NCI-H2196 (cell line): ENCODE data around the gene STEAP4.
"Not testable (repeated sequence)": the region's sequence is repeated elsewhere in the genome, so short reads cannot be mapped to it uniquely, and the experiment has no call there.

Experiments used
- DNase-seq: peaks from one replicate; lab custom pipeline; 2025; ENCODE audit not compliant: unreplicated experiment; lab: John Stamatoyannopoulos, UW

STEAP4 gene

GRCh38 chr7:88314061-88314491 lies 7.4 kb upstream of the STEAP4 start:
- no peak for DNase-seq

DNA sequence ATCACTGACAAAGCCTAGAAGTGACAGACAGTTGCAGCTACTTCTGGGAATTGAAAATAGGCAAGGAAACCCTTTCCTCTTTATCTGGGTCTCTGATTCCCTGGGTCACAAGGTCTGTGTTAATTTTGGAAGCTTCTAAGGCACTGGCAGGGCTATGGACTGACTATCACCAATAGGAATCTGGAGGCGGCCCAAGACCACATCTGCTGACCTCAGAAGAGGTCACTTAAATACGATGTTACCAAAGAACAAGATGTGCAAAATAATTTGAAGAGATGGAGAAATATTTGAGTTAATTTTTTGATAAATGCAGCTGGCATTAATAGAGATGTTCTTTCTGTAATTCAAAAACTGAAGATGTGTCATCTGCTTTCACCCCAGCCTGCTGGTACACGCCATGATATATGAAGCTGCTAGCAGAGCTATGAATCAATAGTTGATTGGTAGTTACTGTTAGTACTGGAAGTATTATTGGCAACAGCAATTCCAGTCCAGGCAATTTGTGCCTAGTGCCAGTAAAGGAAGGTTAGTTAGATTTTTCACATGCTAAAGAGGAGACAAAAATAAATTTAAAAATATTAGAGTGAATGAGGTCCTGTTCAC lies 5.5 kb upstream of the STEAP4 start:
- DNase-seq = no peak

DNA sequence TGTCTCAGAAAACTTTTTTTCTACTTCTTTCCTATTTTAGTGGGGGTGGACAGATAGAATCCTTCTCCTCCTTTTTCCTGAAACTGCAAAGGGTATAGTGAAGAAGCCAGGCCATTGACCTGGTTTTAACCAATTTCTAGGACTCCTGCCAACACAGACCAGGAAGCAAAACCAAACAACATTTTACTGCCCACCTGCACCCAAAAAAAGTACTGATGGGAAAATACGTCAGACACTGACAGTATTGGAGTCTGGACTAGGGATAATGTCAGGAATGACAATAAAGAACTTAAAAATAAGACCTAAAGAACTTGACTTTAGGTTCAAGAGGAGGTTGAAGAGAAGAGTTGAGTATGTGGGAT lies 5.0 kb upstream of the STEAP4 start:
- DNase-seq = no peak

- DNase-seq = no peak
These were observed 4.4 kb upstream of the STEAP4 start for GRCh38 chr7:88310956-88311674.

DNA sequence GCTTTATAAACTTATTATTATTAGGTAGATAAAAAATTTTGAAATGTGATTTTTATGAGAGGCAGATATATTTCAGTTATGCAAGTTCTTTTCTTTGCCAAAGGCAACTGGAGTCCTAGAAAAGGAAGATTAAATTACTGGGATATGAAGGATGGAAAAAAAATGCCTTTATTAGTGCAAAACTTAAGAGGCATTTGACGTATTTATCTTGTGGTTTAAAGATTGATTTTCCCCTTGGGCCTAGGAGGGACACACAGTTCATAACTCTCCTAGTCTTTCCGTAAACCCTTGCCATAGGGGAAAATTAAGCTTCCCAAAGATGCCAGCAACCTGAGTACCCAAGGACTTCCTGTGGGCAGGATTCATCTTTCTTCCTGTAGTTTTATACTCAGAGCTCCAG lies 3.1 kb upstream of the STEAP4 start:
- DNase-seq = no peak

- DNase-seq = no peak
These were observed 1.1 kb upstream of the STEAP4 start for GRCh38 chr7:88307823-88308222.

- no peak for DNase-seq
These were observed 718 bp upstream of the STEAP4 start for GRCh38 chr7:88307412-88307811.

DNA sequence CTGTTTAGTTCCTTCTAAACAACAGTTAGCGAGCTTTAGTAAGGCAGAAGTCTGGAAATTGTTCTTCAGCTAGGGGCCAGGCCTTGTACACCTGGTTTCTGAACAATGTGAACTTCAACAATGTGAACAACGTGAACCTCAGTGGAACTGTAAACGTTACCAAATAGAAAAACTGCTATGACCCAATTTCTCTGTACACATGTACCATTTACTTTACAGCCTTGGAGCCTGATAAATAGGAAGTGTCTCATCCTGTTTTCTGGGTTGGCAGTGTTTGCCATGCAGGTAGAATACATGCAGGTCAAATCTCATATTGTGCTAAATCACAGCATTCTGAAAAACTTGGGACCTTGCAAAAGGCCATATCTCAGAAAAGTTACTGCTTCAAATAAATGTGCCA lies 1.6 kb downstream of the STEAP4 start:
- no peak for DNase-seq

GRCh38 chr7:88302486-88302885 lies 4.2 kb downstream of the STEAP4 start:
- DNase-seq = no peak

- no peak for DNase-seq
These were observed 4.8 kb downstream of the STEAP4 start for GRCh38 chr7:88301924-88302323.

DNA sequence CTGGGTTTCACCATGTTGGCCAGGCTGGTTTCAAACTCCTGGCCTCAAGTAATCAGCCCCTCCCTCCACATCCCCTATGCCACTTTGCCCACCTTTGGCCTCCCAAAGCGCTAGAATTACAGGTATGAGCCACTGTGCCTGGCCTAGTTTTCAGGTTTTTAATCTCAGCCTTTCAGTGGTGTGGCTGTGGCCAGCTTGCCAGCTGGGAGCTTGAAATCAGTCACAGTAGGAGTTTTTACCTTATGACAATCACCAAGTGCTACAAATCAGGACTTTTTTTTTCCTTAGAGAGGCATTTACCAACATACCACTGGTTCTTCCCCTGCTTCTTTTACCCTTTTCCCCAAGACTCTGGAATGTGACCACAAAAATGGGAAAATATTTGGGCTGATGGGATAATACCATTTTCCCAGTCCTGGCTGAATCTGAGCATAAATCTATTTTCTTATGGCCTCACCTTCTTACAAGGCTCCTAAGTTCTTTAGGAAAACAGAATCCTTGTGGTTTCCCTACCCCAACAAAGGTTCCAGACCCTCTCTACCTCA lies 6.2 kb downstream of the STEAP4 start:
- no peak for DNase-seq

GRCh38 chr7:88299126-88299525 lies 7.6 kb downstream of the STEAP4 start:
- DNase-seq = no peak

- no peak for DNase-seq
These were observed 12.8 kb downstream of the STEAP4 start for GRCh38 chr7:88293866-88294265.

DNA sequence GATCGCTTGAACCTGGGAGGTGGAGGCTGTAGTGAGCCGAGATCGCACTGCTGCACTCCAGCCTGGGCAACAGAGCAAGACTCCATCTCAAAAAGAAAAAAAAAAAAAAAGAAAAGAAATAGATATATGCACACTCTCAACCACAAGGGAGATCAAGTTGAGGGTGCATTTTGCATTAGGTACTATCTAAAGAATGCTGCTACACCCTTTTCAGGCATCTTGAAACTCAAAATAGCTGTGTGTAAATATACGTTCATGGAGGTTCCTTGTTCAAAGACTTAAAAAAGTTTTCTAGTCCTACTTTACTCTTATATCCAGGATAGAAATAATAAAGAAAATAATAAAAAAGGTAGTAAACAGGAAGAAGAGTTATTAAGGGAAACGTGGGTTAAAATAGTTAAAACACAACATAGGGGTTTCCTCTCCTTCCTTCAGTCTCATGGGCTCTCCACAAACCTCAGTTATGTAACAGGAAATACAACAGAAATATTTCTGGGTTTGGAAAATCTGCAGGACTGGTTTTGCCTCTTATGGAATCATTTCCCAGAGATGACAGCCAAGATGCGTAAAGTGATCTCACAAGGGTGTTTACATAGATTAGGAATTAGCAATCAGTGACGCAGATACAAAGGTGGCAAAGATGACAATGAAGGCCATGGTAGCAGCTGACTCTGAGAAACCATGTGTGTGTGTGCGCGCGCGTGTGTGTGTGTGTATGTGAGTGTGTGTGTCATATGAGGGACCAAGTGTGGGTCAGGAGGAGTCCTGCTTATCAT lies 15.1 kb downstream of the STEAP4 start:
- no peak for DNase-seq

DNA sequence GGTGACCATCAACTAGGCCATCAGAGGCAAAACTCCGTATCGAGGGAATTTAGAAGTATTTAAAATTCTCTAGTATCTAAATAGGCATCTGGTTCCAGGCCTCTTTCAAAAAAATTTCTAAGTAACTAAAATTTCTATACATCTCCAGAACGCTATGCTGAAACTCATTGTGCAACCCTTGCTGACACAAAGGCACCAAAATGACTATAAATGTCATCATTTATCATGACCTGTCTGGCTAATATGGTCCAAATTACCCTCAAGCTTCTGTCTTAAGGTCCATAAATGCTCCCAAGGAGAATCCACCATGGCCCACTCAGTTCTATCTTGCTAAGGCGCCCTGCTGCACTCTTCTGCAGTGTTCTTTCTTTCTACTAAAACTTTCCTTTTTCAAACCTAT lies 16.2 kb downstream of the STEAP4 start:
- no peak for DNase-seq

DNA sequence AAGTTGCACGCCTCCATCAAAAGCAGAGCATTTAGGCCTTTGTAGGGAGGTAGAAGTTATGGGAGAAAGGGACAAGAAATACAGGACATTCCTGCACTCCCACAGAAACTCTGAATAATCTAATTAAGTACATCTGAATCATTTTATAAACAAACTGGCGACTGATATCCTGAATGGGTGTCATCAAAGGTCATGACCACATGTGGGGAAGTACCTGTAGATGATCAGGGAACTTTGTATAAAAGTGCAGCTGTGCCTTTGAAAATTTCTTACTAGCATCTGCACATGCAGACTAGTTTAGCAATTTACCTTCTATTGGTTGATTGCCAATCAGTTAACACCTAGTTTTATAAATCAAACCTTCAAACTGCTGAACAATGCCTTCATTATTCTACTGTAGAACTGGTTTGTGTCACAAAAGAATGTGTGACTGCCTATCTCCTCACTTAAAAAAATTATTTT lies 17.1 kb downstream of the STEAP4 start:
- no peak for DNase-seq

GRCh38 chr7:88281749-88282148 lies 24.9 kb downstream of the STEAP4 start:
- DNase-seq = no peak

GRCh38 chr7:88280801-88281200 lies 25.9 kb downstream of the STEAP4 start:
- no peak for DNase-seq

DNA sequence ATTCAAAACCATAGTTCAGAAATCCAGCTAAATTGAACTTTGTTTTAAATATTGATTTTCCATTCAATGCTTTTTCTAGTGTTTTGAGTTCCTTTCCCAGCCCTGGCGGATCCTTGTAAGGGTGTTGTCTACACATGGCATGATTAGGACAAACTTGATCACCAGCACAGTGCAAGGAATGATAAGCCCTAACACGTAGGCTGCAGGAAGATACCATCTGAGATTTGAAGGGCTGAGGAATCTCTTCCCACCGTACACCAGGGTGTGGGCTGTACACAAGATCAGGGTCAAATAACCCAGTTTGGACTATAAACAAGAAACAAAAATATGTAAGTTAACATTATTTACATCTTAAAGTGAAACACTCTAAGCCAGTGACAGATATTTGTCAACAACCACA lies 27.4 kb downstream of the STEAP4 start:
- no peak for DNase-seq

DNA sequence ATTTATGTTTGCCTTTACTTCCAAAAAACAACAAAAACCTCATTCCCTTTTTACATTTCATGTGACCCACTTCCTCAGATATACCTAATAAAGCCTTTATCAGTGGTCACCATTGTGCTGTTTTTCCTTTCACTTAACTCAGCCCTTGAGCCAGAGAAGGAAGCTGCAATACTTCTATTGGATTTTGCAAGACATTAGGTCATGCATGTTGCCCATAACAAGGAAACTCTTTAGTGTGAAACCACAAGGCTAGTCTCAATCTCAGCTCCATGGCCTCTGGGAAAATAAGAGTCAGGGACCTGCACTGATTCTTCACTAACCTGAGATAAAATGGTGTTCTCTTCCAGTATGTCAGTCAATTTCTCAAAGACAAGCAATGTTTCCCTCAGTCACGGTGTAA lies 27.8 kb downstream of the STEAP4 start:
- no peak for DNase-seq

DNA sequence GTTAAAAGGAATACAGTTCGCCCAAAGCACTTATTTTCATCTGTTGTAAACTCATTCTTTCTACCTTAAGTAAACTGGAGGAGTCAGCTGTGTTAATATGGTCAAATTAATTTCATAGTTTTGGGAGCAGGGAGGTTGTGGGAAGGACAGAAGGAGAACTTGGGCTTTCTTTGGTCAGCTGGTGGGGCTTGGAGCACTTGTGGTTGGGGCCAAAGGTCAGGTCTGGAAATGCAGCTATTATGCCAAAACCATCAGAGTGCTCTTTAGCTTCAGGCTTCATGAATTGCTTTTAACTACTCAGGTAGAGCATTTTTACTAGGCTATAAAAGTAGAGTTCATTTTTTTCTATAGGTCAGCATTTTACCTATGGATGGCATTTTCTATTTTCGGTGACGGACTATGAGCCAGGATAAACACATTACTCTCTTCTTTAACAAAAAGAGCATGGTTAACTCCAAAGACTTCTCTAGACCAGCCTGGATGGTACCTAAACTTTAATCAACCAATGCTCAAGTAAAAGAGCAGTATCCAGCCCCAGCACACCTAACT lies 30.0 kb downstream of the STEAP4 start:
- no peak for DNase-seq

DNA sequence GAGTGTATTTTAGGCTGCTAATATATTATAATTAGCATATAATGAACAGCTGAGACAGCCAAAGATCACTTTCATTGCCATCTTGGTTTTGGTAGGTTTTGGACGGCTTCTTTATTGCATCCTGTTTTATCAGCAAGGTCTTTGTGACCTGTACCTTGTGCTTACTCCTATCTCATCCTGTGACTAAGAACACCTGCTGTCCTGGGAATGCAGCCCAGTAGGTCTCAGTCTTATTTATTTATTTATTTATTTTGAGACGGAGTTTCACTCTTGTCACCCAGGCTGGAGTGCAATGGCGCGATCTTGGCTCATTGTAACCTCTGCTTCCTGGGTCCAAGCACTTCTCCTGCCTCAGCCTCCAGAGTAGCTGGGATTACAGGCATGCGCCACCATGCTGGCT lies 31.8 kb downstream of the STEAP4 start:
- not testable (repeated sequence) for DNase-seq
